HG02588 (cell line): ENCODE results near the gene EPHX1.

ENCODE experiments used
- ATAC-seq: cut with Tn5 transposase; IDR thresholded peaks from one replicate; pipeline ENCODE4 v1.9.1; 2021; ENCODE audit warnings: mild to moderate bottlenecking, moderate library complexity; ENCODE audit not compliant: unreplicated experiment

The EPHX1 gene

DNA sequence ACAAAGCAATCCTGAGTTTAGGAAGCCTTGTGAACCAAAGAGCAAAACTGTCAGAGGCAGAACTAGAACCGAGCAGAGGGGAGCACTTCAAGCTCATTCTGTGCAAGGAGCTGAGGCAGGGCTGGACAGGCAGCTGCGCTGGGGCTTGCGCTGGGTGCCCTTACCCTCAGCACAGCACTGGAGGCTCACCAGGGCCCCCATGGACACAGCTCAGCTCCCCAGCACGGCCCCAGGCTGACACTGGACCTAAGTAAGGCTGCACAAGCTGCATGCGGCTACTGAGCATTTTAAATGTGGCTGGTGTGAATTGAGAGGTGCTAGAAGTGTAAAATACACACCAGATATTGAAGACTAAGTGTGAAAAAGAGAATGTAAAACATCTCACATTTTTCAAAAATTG lies 50.2 kb downstream of the EPHX1 start:
- ATAC-seq: no peak

GRCh38 chr1:225860876-225861441 lies 51.0 kb downstream of the EPHX1 start:
- ATAC-seq: no peak

DNA sequence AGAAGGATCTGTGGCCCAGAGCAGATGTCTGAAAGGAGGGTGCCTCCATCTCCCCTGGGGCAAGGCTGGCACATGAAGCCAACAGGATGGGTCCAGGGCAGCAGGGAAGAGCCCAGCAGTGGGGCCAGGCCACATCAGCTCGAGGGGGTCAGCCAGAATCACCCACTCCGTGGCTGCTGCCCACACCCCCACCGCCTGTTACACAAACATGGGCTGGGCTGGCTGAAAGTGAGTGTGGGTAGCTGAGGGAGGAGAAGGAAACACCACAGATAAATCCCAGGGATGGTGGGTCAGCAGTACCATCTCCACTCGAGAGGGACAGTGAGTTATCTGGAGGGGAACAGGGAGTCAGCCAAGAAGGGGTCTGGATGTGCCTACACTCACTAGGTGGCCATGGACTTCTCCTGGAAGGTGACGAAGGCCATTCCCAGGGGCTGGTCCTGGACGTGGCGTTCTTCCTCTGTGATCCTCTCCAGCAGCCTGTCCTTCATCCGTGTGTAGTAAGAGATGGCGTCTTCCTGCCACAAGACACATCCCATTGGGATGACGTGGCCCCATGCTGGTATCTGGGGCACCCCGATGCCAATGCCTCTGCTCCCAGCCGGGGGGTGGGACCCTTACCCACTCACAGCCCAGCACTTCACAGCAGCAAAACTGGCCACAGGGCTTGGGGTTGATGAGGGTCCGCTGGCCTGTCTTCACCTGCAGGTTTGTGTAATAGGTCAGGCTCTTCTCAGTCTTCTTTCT lies 52.1 kb downstream of the EPHX1 start:
- no peak for ATAC-seq

DNA sequence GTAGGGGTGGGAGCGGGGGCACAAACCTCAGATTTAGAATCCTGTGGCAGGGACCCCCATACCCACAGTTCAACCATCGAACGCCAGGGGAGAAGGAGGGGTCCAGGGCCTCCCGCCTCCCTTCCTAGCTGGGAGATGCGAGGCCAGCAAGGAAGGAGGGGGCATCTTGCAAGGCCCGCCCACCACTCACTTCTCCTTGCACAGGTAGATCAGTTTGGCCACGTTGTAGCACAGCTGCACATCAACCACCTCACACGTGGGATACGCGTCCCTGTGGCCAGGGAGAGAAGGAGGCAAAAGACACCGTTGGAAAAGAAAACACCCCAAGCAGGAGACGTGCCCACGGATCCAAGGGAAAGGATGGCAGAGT lies 52.6 kb downstream of the EPHX1 start:
- no peak for ATAC-seq

DNA sequence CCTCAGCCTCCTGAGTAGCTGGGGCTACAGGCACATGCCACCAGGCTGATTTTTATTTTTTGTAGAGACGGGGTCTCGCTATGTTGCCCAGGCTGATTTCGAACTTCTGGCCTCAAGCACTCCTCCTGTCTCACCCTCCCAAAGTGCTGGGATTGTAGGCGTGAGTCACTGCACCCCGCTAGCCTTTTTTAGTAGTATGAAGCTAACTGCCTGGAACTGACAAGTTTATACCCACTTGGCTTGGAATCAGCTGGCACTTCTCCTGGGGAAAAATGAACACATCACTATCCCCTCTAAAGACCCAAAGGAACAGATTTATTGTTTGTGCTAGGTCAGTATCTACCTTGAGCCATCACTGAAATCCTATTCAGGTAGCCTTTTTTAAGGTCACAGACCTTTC lies 53.2 kb downstream of the EPHX1 start:
- no peak for ATAC-seq

- ATAC-seq: no peak
Measured at GRCh38 chr1:225865514-225865913, 55.6 kb downstream of the EPHX1 start.

- no peak for ATAC-seq
Measured at GRCh38 chr1:225866061-225866837, 56.3 kb downstream of the EPHX1 start.

DNA sequence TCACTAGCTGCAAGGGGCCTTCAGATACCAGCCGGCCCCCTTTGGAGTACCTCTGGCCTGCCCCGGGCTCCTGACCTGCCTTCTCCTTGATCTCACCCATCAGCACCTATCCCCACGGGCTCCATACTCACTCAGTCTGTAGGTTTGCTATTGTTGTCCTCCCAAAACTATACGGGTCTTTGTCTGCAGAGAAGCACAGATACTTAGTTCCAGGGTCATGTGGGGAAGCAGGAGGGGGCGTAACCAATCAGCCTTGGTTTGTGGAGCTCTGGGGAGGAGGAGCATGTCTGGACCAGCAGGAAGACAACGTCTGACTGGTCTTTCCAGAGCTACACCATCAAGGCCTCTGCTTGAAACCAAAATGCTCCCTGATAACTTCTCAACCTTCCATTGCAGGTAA lies 57.1 kb downstream of the EPHX1 start:
- ATAC-seq: no peak

- no peak for ATAC-seq
Measured at GRCh38 chr1:225868631-225869330, 58.9 kb downstream of the EPHX1 start.

DNA sequence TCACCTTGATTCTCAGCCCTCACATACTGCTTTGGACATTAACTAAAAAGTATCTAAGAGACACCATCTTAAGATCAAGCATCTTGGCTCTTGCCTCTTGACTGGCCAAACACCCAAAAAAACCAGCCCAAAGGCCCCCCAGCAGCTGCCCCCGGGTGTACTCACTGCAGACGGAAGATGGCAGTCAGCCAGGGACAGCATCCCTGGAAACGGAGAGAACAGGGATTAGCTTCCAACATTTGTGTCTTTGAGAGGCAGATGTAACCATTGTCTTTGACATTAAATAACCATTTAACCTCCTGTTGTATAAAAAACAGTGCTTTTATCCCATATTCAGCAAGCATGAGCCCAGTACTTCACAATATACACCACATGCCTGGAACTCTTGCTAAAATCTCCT lies 61.0 kb downstream of the EPHX1 start:
- ATAC-seq: no peak

- no peak for ATAC-seq
Measured at GRCh38 chr1:225871359-225872074, 61.6 kb downstream of the EPHX1 start.

GRCh38 chr1:225872075-225872430 lies 62.1 kb downstream of the EPHX1 start:
- ATAC-seq: no peak

- no peak for ATAC-seq
Measured at GRCh38 chr1:225873281-225873850, 63.4 kb downstream of the EPHX1 start.

DNA sequence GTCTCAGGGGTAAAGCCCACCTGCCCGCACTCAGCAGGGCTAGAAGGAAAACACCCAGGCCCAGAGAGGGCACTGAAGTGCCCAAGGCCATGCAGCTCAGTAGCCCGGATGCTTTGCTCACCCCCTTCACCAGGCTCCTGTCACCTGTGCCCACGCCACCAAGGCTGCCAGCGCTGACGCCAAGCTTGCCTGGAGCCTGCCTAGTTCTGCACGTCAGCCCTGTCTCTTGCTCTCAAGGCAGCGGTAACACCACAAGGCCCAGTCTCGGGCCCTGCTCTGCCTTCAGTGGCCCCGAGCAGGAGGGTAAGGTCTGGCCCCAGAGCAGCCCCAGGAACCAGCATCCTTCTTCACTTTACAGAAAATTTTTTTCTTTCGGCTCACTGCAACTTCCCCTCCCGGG lies 64.5 kb downstream of the EPHX1 start:
- ATAC-seq: no peak

DNA sequence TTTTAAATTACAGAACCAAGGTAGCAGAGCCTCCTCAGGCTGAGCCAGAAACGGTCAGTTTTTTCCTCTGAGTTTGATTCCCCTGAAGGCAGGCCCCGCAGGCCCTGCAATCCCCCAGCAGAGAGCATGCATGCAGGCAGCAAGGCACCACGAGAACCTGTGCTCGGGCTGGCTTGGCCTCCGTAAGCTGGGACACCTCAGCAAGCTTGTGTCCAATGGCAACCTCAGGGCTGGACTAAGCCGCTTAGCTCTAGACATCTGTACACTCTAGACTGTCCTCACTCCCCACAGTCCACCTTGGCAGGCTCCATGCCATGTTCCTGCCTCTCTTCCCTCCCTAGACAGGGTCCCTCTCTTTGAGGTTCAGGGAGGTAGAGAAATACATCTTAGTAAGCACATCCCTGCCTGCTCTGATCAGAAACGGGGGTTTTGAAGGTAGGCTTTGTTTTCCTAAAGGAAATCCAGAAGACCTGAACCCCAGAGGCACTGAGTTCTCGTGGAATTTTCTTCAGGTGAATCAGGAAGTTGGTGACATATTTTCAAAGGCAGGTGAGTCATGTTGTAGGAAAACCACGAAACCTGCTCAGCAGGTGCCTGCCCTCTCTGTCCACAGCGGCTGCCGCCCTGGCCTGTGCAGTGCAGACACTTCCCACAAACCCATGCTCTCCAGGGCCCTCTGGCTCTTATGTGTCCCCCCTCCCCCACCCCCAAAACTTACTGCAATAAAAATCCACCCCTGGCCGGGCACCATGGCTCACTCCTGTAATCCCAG lies 65.3 kb downstream of the EPHX1 start:
- ATAC-seq: no peak

DNA sequence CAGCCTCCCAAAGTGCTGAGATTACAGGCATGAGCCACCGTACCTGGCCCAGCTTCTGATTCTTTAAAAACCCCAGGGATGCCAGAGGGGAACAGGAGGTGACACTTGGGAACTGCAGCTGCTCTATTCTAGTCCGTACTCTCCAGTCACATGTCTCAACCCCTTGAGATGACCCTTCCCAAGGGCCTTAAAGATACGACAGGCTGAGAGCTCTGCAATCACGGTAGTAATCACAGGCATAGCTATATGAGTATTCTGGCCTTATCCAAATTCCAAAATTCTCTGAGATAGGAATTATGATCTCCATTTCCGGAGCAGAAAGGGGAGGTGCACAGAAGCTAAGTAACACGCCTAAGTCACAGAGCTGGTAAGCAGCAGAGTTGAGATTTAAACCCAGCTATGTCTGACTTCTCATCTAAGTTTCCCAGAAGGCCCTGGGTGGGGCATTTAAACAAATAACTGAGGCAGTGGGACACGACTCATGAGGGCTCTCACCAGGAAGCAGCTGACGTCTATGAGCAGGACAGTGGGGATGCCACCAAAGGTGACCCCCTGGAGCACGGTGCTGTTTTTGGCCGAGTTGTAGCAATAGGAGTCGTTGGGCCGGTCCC lies 67.1 kb downstream of the EPHX1 start:
- no peak for ATAC-seq

DNA sequence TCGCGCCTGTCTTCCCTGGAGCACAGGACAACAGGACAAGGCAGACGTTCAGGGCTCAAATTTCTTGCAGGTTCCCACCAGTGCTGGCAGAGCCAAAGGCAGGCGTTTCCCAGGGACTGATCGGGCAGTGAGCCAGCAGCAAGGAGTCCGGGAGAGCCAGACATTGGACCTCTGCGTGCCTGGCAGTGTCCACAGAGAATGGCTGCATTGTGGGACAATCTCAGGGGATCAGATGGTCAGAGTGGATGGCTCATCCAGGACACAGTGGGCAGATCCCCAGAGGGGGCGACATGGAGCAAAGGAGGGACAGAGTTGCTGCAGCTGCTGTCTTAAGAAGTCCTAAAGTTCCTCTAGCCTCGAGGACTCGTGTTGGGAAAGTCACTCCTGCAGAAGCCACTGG lies 67.7 kb downstream of the EPHX1 start:
- ATAC-seq: no peak

GRCh38 chr1:225878282-225878681 lies 68.4 kb downstream of the EPHX1 start:
- ATAC-seq: no peak

DNA sequence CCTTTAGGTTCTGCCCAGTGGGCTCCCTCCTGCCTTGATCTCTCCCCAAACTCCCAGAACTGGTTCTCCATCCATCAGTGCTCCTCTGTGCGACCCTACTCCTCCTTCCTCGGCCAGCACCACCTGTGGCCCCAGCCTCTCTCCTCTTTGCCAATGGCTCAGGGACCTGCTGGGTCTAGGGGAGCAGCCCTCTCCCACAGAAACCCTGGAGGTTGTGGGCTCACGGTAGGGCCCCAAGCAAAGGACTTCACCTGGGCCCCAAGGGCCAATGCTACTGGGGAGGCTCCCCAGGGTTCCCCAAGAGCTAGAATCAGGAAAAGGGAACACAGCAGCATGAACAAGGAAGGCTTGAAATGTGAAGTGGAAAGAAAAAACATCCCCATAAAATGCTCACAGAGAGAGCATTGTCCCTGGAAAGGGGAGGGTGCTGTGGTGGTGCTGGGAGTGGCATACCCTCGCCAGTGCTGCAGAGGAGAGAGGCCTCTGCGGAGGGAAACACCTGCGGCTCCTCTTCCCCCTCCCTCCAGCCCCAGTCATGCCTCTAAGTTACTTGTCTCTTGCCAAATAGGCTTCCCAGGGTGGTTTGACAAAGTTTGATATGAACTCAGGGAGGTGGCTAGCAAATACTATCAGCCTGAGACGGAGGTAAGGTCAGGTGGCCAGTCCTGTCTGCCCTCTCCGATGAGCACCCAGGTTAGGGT lies 69.7 kb downstream of the EPHX1 start:
- no peak for ATAC-seq
